ENCODE data around the gene SERPINA7.

- no peak for TF ChIP-seq EZH2 (IDR thresholded peaks at IDR 0.05; ENCODE audit: borderline replicate concordance, insufficient read depth, low read length, poor library complexity, severe bottlenecking)
- no peak for TF ChIP-seq CTCF (IDR thresholded peaks at IDR 0.05; ENCODE audit: poor library complexity, severe bottlenecking)
- no peak for TF ChIP-seq TAF1 (IDR thresholded peaks at IDR 0.05; ENCODE audit: low read depth)
- no peak for TF ChIP-seq EP300 (conservative IDR thresholded peaks at IDR 0.05; ENCODE audit: poor library complexity, severe bottlenecking)
Observed at GRCh38 chrX:106042296-106042695, 3.8 kb upstream of the SERPINA7 start.

All from neural cell (in vitro differentiated cells).